NCI-H2171 (cell line): ENCODE measurements around the gene ZBTB39.
"Not testable (repeated sequence)": the region's sequence is repeated elsewhere in the genome, so short reads cannot be mapped to it uniquely, and the experiment has no call there.

Source experiments
- DNase-seq: peaks from one replicate; lab custom pipeline; 2025; lab: John Stamatoyannopoulos, UW

ZBTB39 gene

DNA sequence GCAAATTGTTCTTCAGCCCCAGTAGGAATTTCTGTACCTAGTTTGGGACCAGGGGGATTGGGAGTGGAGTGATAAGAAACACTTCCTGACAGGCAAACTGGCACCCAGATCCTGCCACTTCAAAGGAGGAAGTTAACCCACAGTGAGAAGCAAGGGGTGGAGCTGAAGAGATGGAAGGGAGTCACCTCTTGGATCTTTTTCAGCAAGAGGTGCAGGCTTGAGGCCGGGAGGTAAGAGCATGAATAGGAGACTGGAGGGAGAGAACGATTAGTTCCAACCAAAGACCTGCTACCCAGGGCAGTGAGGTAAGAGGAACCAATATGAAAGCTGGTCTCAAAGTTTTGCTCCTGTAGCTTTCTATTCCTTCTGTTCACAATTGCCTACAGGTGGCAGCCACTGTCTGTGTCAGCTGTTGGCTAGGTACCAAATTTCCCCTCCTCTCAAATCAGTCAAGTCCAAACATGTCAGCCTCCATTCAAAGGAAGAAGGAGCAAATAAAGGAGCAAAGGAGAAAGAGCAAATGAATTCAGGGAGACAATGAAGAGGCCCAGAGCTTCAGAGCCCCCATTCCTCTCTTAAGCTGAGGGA lies 24.9 kb upstream of the ZBTB39 start:
- peak; percentile 75 for DNase-seq

DNA sequence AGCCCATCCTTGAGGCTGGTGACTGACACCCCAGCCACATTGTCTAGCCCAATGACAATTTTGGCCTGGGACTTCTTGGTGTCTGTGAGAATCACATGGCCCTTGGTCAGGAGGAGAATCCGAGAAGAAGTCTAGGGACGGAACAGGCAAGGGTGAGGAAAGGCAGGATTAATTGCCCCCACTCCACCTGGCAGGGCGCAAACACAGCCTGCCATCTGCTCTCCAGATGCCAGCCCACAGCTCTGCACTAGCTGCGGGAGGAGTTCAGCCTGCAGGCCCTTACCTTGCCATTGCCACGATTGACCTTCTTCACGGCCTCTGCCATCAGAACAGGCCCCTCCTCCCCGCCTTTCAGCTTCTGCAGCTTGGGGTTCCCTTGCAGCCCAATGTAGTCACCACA lies 23.1 kb upstream of the ZBTB39 start:
- peak; percentile 62 for DNase-seq

DNA sequence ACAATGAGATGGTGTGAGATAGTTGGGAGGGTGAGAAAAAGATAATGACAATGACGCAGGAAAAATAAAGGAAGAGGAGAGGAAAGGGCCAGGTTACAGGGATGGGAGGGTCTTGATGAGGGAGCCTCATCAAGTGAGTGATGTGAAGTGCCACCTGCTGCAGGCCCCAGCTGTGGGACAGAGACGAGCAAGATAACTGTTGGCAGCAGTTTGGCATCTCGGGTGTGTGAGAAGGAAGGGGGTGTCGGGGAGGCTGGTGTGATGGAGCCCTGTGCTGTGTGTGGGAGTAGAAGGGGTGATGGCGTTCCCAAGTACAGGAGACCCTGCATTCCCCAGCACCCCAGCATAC lies 21.4 kb upstream of the ZBTB39 start:
- peak; percentile 9 for DNase-seq

DNA sequence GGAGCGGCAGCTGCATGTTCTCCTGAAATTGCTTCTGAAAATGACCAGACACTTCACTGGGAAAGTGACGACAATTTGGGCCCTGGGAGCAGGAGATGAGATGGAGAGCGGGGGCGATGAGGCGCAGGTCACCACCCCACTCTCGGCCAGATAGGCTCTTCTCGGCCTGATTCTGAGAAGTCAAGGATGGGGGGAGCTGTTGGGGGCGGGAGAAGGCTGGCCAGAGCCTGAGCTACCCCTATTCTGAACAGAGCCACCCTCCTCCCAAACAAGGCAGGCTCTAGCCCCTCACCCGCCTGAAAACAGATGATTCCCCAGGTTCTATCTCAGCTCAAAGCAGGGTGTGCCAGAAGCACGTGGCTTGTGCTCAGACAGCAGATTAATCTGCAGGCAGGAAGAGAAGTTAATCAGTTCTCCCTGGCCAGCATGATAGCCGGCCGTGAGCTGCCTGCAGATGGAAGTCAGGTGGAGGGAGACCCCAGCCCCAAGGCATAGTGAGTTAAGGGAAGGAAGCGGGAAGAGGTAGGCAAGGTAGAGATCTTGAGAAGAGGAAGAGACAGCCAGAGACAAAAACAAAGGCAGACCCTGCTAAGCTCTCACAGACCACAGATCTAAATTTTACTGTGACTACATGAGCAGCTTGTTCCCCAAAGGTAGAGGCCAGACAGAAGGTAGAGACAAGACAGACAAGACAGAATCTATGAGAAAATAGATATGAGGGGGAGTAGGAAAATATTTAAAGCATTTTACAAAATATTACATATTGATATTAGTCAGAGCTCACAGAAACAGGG lies 20.9 kb upstream of the ZBTB39 start:
- DNase-seq, result no peak

DNA sequence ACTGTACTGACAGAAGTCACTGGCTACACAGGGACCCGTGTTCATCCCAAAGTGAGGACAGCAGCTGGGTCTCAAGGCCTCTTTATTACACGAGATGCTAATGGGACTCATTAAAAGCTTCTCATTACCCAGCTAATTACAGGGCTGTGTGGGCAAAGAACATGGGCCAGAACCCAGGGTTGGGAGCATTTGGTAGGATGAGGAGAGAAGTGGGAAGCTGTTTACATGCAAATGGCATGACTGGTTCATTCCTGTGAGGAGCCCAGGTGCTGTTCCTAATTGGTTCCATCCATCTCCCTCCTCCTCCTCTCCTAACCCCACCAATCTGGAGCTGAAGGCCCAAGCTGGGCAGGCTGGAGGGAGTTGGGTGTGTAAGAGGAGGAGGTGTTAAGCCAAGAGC lies 18.9 kb upstream of the ZBTB39 start:
- DNase-seq, result no peak

DNA sequence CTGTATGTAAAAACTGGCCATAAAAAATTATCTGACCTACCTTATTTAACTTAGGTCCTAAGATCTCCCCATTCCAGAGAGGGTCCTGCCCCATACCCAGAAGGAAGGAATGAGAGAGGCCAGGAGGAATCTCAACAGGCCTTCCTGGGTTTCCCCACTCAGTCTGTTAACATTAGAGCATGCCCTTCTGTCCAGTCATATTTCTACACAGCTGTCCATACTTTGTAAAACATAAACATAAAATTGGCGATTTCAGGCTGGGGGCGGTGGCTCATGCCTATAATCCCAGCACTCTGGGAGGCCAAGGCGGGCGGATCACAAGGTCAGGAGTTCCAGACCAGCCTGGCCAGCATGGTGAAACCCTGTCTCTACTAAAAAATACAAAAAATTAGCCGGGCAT lies 16.0 kb upstream of the ZBTB39 start:
- not testable (repeated sequence) for DNase-seq

DNA sequence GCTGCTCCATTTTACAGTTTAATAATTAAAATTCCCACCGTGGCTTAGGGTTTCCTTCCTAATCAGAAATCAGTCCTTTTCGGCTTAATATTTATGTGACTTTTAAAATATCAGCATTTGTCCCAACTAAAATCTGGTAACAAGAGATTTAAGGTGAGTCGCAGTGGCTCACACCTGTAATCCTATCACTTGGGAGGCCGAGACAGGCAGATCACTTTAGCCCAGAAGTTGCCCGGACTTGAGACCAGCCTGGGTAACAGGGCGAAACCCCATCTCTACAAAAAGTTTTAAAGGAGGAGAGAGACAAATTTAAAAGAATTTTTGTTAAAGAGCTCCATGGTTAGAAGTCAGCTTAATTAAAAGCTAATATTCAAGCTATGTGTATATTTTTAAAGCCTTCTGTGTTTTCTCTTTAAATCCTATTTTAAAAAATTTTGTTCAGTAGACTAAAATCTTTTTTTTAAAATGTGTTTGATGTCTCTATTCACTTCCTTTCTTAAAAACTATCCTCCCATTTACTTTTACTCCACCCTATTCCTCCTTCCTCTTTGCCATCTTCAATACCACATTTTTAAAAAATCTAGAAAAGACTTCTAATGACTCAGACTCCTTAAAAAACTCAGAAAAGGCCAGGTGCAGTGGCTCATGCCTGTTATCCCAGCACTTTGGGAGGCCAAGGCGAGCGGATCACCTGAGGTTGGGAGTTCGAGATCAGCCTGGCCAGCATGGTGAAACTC lies 13.8 kb upstream of the ZBTB39 start:
- DNase-seq, result no peak

DNA sequence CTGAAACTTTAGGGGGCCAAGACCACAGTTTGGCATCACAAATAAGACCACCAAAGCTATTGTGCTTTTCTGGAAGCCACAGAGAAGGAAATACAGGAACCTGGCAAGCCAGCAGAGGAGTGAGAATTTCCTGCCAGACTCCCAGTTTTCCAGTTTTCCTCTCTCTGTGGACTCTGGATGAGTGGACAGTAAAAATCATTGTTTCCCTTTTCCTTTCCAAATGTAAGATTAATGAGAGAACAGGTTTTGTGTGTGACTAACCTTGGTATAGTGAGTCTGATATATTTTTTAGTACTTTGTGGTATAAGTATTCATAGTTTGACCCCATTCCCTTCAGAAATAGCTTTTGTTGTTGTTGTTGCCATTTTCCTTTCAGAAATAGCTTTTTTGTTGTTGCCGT lies 12.6 kb upstream of the ZBTB39 start:
- DNase-seq, result no peak

DNA sequence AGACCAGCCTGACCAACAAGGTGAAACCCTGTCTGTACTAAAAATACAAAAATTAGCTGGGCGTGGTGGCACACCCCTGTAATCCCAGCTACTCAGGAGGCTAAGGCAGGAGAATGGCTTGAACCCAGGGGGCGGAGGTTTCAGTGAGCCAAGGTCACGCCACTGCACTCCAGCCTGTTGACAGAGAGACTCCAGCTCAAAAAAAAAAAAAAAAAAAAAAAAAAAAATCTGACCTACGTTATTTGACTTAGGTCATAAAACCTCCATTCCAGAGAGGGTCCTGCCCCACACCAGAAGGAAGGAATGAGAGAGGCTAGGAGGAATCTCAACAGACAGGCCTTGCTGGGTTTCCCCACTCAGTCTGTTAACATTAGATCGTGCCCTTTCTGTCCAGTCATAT lies 12.0 kb upstream of the ZBTB39 start:
- not testable (repeated sequence) for DNase-seq

DNA sequence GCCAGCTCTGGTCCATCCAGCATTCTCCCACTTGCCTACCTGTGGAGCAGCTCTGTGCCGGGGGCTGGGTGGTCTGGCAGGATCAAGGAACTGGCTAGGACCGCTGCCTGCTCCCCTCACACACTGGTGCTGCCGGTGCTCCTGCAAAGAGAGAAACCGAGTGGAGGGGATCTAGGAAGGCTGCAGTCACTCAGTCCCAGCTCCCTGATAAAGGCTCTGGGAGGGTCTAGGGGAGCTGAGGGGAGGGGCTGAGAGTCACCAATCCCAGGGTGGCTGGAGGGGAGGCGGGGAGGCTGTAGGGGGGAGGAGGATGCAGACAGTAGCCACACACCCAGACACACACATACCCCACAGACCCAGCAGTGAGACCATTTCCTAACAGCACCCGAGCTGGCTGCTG lies 10.0 kb upstream of the ZBTB39 start, which contains the start of gene TAC3:
TAC3 (minus strand) TSS at position 182 of the 400 bp plus-strand sequence. CDS start 732 bp downstream, outside the sequence.
- DNase-seq, result no peak

DNA sequence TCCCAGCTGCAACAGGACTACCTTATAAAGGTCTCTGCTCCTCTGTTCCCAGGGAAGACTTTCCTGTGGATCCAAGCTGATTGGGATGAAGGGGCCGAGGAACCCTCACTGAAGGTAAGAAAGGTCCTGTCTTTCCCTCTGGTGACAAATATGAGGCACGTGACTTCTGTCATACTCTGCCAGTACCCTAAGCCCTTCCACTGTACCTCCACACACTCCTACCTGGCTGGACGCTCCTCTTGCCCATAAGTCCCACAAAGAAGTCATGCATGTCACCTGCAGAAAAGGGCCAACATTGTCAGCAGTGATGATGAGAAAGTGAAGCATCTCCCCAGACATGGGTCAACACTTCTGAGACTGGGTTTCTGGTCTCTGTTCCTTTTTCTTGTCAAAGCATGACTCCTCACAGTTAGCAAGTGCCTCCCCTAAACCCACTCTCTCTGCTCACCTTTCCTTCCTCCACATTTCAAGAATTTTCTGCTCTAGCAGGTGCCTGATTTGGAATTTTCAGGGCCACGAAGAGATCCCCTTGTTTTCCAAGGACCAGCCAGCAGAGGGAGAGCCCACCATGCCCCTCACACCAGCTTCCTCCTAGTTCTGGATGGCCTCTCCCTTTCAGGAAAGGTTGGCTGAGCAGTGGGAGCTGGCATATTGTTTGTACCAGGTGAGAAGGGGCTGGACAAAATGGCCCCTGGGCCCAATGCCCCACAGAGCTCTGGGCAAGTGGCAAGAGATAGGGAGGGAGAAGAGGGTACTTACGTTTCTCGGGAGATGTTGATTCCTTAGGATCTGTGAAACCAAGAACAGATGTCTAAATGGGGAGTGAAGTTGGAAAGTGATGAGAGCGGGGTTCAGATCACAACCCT lies 6.5 kb upstream of the ZBTB39 start:
- DNase-seq, result no peak

DNA sequence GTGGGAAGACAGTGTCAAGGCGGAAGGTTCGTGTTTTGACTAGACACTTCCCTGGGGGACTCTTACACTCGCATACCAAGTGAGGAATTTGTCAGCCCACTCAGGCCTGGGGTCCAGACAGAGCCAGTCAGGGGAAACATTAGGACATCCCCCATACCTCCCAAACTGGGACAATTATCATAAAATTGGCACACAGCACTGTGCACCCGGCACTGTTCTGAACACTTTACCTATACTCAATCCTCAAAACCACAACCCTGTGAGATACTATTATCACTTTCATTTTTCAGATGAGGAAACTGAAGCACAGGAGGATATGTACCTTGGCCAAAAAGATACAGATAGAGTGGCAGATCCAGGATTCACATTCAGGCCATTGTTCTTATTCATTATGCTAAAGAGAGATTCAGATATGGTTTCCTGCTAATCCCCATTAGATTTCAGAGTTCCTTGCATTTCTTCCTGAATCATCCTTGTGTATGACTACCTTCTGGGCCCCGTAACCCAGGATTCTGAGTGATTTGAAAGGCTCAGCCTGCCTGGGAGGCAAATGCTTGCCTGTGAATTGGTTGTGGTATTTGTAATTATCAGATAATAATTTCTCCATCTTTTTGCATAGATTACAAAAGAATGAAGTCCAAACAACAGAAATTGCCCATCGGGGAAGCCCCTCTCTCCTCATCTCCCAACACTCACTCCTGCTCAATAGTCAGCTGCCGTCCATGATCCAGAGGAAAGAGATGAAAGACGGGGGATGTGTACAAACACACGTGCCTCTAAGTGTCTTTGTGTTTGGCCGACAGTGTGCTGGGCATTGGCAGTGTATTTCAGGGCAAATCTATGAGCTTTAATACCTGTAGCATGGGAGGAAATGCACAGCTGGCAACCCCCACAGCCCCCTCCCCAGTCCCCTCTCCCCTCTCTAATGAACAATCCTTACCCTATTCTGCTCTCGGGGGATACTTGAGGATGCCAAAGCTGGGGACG lies 5.4 kb upstream of the ZBTB39 start:
- DNase-seq, result no peak

DNA sequence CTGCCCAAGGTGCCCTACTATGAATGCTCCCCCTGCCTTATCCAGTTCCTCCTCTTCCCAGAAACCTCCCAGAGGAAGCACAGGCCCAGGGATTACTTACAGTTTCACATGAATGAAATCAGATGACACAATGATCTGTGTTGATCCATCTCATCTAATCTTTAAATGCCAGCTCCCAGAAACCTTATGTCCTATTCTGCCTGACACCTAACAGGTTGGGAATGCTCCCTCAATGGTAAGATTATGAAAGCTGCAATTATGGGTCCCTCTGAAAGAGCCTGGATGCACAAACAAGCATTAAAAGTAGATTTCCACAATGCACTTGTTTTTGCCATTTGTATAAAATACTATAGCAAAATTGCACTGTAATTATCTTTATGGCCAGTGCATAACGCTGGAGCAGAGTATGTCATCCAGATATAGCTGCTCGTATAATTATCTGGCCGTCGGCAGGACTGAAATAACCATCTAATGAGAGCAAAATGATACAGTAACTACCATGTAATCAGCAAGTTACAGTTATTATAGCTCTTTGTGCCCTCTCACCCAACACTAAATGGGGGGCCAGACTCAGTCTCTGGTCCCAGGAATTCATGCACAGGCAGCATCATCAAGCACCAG lies 4.4 kb upstream of the ZBTB39 start:
- DNase-seq, result no peak

DNA sequence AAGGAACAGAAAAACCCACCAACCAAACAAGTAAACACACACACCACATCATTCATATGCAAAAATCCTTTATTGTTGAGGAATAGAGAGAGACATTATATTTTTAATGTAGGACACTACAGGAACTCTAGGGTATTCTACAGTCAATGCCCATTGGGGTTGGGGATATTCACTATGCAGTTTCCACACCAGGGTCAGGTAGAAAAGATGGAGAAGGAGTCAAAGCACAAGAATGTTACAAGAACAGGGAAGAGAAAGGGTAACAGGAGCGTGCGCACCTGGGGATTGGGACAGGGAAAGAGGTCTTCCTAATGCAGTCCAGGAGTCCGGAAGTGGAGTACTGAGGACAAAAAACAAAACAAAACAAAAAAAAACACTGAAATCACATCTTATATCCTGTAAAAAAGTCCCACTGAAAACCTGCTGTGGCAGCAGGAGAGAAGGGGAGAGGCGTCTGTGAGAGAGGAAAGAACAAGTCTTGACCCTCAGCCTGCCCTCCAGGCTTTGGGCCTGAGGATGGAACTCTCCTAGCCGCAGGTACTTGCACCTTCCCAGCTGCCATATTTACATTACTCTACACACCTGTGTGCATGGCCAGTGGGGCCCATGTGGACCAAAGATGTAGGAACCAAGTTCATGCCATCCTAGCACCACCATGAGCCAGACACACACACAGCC lies 3.7 kb upstream of the ZBTB39 start:
- no peak for DNase-seq

DNA sequence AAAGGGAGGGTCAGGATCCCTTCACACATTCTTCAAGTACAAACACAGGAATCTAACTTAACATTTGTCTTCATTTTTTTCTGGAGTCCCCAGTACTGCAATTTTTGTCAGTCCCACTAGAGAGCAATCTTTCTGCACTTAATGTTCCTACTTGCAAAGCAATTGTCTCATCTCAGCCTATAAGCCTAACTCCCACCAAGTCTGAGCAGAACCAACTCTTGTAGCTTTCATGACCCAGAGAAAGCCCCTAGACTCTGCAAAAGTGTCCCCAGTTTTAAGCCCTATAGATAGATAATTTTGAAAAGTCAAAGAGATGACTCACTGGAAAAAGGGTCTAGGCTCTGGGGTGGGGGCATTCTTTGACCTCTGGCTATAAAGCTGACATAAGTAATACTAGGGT lies 1.8 kb upstream of the ZBTB39 start:
- DNase-seq, result peak; percentile 49

DNA sequence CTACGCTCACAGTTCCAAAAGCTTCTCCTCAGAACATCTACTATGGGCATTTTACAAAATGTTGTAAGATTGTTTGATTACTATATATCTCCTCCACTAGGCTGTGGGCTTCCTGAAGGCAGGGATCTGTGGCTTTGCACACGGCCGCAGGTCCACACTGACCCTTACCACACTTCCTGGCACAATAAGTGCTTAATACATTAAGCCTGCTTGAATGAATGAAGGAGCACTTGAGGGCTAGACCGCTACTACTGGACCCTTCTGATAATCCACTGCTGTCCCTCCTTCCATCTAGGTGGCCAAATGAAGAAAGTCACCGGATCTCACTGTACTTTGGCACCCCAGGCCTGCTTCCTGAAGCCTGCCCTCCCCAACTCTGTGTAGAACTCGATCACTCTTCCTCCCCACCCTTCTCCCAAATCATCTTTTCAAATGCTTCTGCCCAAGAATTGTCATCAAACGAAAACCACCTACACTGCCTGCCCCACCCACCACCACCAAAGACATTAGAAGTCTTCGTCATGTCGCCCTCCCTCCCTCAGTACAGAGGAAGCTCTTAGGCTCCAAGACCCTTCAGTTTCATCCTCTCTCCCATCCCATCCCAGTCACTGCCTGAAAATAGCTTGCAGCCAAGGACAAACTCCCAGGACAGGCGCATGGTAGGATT lies 596 bp upstream of the ZBTB39 start:
- DNase-seq, result no peak

DNA sequence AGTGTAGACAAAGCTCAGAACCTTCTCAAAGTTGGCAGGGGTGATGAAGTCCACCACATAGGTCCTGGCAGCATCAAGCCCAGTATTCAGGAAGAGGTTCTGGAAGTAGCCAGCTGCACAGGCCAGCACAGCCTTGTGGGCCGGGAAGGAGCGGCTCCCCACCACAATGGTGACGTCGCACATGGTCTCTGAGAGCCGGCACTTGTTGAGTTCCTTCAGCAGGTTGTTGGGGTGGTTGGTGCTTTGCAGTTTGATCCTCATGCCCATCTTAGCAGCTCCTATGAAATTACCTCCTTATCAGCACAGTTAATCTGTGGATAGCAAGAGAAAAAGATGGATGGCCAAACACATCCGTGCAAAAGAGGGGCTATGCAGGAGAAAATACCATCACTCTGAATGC lies 1.7 kb downstream of the ZBTB39 start:
- DNase-seq, result no peak

DNA sequence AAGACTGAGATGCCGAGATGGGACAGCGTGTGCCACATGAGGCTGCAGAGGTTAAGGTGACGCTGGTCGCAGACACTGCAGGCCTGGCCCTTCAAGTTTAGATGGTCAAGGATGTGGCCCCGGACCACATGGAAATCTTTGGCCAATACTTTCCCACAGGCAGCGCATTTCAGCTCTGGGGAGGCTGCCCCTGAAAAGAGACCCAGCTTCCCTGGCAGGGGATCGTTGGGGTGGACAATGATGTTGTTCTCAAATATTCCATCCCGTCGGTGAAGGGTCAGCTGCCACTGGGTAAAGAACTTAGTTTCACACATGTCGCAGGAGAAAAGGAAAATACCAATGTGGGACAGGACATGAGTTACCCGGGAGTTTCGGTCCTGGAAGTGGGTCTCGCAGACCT lies 3.0 kb downstream of the ZBTB39 start:
- DNase-seq, result no peak

DNA sequence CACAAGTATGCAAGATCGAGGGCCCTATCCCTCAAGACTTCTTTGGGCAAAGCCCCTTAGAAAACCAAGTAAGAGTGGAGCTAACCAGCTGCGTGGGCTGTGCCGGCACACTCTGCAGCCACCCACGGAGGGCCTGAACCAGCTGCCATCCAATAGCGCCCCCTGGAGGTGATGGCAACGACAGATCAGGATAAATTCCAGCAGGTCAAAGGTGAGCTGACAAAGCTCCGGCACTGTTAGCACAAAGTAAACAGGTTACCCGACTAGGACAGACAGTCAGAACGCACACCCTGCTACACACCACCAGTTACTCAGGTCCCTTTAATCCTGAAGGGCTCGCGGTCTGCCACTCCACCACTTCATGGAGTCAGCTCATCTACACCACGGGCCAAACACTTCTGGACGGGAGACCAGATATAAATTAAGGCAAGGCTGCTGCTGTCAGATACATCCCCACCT lies 4.9 kb downstream of the ZBTB39 start:
- no peak for DNase-seq
